Lower lobe of right lung (tissue), 2 donors: ENCODE results near the gene KRTAP15-1. TPM values are rescaled to one million over a fixed set of nuclear protein-coding genes. Genes with fewer than 3 reads are reported as not detected.

ENCODE experiments used
- ATAC-seq, 2 donors: fragments of 200-7000 bp; cut with Tn5 transposase; one replicate each; pipeline ENCODE4 v1.9.1; 2020 to 2022; ENCODE audit warnings: mild to moderate bottlenecking in 2 of 2, moderate library complexity in 2 of 2
- DNase-seq: peaks from one replicate; pipeline ENCODE4 v3.0.0-alpha.2; 2020
- H3K27ac ChIP-seq: fragments of 200-600 bp; one replicate; pipeline ENCODE4 v1.8.0; 2022
- H3K27me3 ChIP-seq: fragments of 200-600 bp; one replicate; pipeline ENCODE4 v1.8.0; 2022; ENCODE audit warnings: low read depth
- H3K36me3 ChIP-seq: fragments of 200-600 bp; one replicate; pipeline ENCODE4 v1.8.0; 2022; ENCODE audit warnings: mild to moderate bottlenecking
- H3K4me1 ChIP-seq: fragments of 200-600 bp; one replicate; pipeline ENCODE4 v1.8.0; 2022
- H3K4me3 ChIP-seq: fragments of 200-600 bp; one replicate; pipeline ENCODE4 v1.8.0; 2022; ENCODE audit warnings: mild to moderate bottlenecking
- H3K9me3 ChIP-seq: fragments of 200-600 bp; one replicate; pipeline ENCODE4 v1.8.0; 2022
- CTCF ChIP-seq: fragments of 200-600 bp; IDR thresholded peaks from one replicate; pipeline ENCODE4 v1.8.0; 2022; ENCODE audit warnings: antibody characterized with exemption, mild to moderate bottlenecking
- intact Hi-C: fragments of 100-400 bp; cut with DNase I; formaldehyde crosslinking; loops from one replicate; pipeline ENCODE4 v1.11.0; 2022
- total RNA-seq: library from RNA; stranded (reverse); fragmentation: NEBNext Ultra II Directional; extraction: Animal tissue kit (Norgen Biotek cat#: 25700); gene quantifications from one replicate; pipeline ENCODE4 v1.2.1, GENCODE V29; 2021
- donor health status: DM: no; HTN: yes; CAD: no; lungs with severe emphysema.

KRTAP15-1 gene
- total RNA-seq, 1 donor from 2014 or later: not detected

- no peak overlapping the region for H3K4me3 ChIP-seq
- intact Hi-C loops: no loop called here
- H3K9me3 ChIP-seq: no peaks in the 10 kb centered on the region
- no peak for DNase-seq
- no peak for TF ChIP-seq CTCF
- no peaks in the 10 kb centered on the region for H3K27me3 ChIP-seq
- no peaks in the 10 kb centered on the region for H3K36me3 ChIP-seq
- H3K4me1 ChIP-seq: no peaks in the 10 kb centered on the region
- ATAC-seq: no peak
- no peak overlapping the region for H3K27ac ChIP-seq
Observed at GRCh38 chr21:30443226-30443625, 3.2 kb downstream of the KRTAP15-1 start.

- intact Hi-C loops: no loop called here
Observed at GRCh38 chr21:30444204-30444603, 4.1 kb downstream of the KRTAP15-1 start.

GRCh38 chr21:30447056-30447455 lies 7.0 kb downstream of the KRTAP15-1 start:
- H3K9me3 ChIP-seq: no peaks in the 10 kb centered on the region
- no peak for TF ChIP-seq CTCF
- H3K4me3 ChIP-seq: no peak overlapping the region
- H3K27ac ChIP-seq: no peak overlapping the region
- ATAC-seq (no peak), DNase-seq (no peak)
- H3K4me1 ChIP-seq: no peaks in the 10 kb centered on the region
- no peaks in the 10 kb centered on the region for H3K27me3 ChIP-seq
- H3K36me3 ChIP-seq: no peaks in the 10 kb centered on the region
- intact Hi-C loops: no loop called here

More at GRCh38 chr21:30444204-30444603, 4.1 kb downstream of the KRTAP15-1 start:
- Histone ChIP-seq H3K27ac (no peak overlapping the region), H3K4me3 (no peak overlapping the region), H3K4me1 (no peaks in the 10 kb centered on the region), H3K27me3 (no peaks in the 10 kb centered on the region), H3K9me3 (no peaks in the 10 kb centered on the region), H3K36me3 (no peaks in the 10 kb centered on the region)
- no peak for TF ChIP-seq CTCF
- ATAC-seq (no peak), DNase-seq (no peak)

GRCh38 chr21:30448514-30448913 lies 8.4 kb downstream of the KRTAP15-1 start:
- ATAC-seq: no peak
- no peak for DNase-seq
- Histone ChIP-seq H3K4me3 (no peak overlapping the region), H3K9me3 (no peaks in the 10 kb centered on the region), H3K36me3 (no peaks in the 10 kb centered on the region), H3K4me1 (no peaks in the 10 kb centered on the region), H3K27me3 (no peaks in the 10 kb centered on the region), H3K27ac (no peak overlapping the region)
- intact Hi-C loops: no loop called here
- TF ChIP-seq CTCF: no peak

GRCh38 chr21:30463713-30464112 lies 23.6 kb downstream of the KRTAP15-1 start:
- Histone ChIP-seq H3K9me3 (no peaks in the 10 kb centered on the region), H3K4me1 (no peaks in the 10 kb centered on the region), H3K27me3 (no peaks in the 10 kb centered on the region), H3K36me3 (no peaks in the 10 kb centered on the region), H3K4me3 (no peak overlapping the region), H3K27ac (no peak overlapping the region)
- ATAC-seq: no peak
- no peak for TF ChIP-seq CTCF
- intact Hi-C loops: no loop called here
- no peak for DNase-seq
